NCI-H2107 treated with DMSO at 0.1 percent for 48 hours (cell line): ENCODE data around the gene IFTAP.
"Not testable (repeated sequence)": the region's sequence is repeated elsewhere in the genome, so short reads cannot be mapped to it uniquely, and the experiment has no call there.

Experiments used
- DNase-seq: peaks from one replicate; lab custom pipeline; 2025; ENCODE audit not compliant: unreplicated experiment; lab: John Stamatoyannopoulos, UW

Gene IFTAP

GRCh38 chr11:36594316-36594989 is at the start of gene IFTAP:
IFTAP (plus strand) TSS chr11:36594502; CDS start chr11:36610104, 15,602 bp downstream.
- peak; percentile 88 for DNase-seq

- DNase-seq, result no peak
These were observed 43.8 kb upstream of the IFTAP start for GRCh38 chr11:36550385-36551115.

- not testable (repeated sequence) for DNase-seq
These were observed 36.9 kb upstream of the IFTAP start for GRCh38 chr11:36557390-36557789.

- no peak for DNase-seq
These were observed 36.3 kb upstream of the IFTAP start for GRCh38 chr11:36557991-36558390.

- DNase-seq, result no peak
These were observed 35.5 kb upstream of the IFTAP start for GRCh38 chr11:36558571-36559413.

GRCh38 chr11:36564376-36565030 is 29.8 kb upstream of the IFTAP start:
- DNase-seq, result peak; percentile 23

GRCh38 chr11:36565031-36565610 is 29.2 kb upstream of the IFTAP start:
- no peak for DNase-seq

- peak; percentile 31 for DNase-seq
These were observed 27.8 kb upstream of the IFTAP start for GRCh38 chr11:36566407-36567053.

GRCh38 chr11:36567694-36568093 is 26.6 kb upstream of the IFTAP start, which contains the start of gene RAG1:
RAG1 (plus strand) TSS chr11:36568007; CDS start chr11:36573305, 5,298 bp downstream.
- no peak for DNase-seq

- DNase-seq, result no peak
These were observed 25.2 kb upstream of the IFTAP start for GRCh38 chr11:36569095-36569494.

- DNase-seq, result no peak
These were observed 19.8 kb upstream of the IFTAP start for GRCh38 chr11:36574486-36574885.

GRCh38 chr11:36577373-36577772 is 16.9 kb upstream of the IFTAP start:
- DNase-seq, result no peak

- DNase-seq, result no peak
These were observed 16.4 kb upstream of the IFTAP start for GRCh38 chr11:36577859-36578258.

- no peak for DNase-seq
These were observed 15.8 kb upstream of the IFTAP start for GRCh38 chr11:36578458-36578857.

GRCh38 chr11:36581536-36581935 is 12.8 kb upstream of the IFTAP start:
- no peak for DNase-seq

- DNase-seq, result no peak
These were observed 10.6 kb upstream of the IFTAP start for GRCh38 chr11:36583667-36584066.

- no peak for DNase-seq
These were observed 7.8 kb upstream of the IFTAP start for GRCh38 chr11:36586543-36586942.

GRCh38 chr11:36588099-36588498 is 6.2 kb upstream of the IFTAP start:
- DNase-seq, result no peak

GRCh38 chr11:36590513-36590912 is 3.8 kb upstream of the IFTAP start:
- DNase-seq, result no peak

GRCh38 chr11:36591433-36591832 is 2.9 kb upstream of the IFTAP start:
- no peak for DNase-seq
